Gastroesophageal sphincter (tissue), 4 donors: ENCODE results near the gene TMIE. TPM values are rescaled to one million over a fixed set of nuclear protein-coding genes. Genes with fewer than 3 reads are reported as not detected.

Source experiments
- ATAC-seq: fragments of 150-250 bp; one replicate; pipeline ENCODE4 v1.9.1; 2016; ENCODE audit warnings: mild to moderate bottlenecking, moderate library complexity
- H3K27ac ChIP-seq, 4 donors: fragments of 200-600 bp; sonication (generic) in 3 of 4; 1 replicate in 3 of 4; 2 replicates in 1 of 4; pipeline ENCODE4 v1.5.1; 2016 to 2019
- H3K27me3 ChIP-seq: fragments of 200-600 bp; sonication (generic); one replicate; pipeline ENCODE4 v1.5.1; 2019
- H3K36me3 ChIP-seq, 2 donors: fragments of 200-600 bp; sonication (generic); one replicate each; pipeline ENCODE4 v1.5.1; 2019; ENCODE audit warnings: control low read depth in 1 of 2
- H3K4me1 ChIP-seq, 3 donors: fragments of 200-600 bp; sonication (generic); 1 replicate in 2 of 3; 2 replicates in 1 of 3; pipeline ENCODE4 v1.5.1; 2016 to 2019; ENCODE audit warnings: control low read depth in 2 of 3
- H3K4me3 ChIP-seq, 2 donors: fragments of 200-600 bp; sonication (generic); one replicate each; pipeline ENCODE4 v1.5.1; 2019; ENCODE audit warnings: mild to moderate bottlenecking in 1 of 2, moderate library complexity in 1 of 2
- H3K9me3 ChIP-seq, 3 donors: fragments of 200-600 bp; sonication (generic); one replicate each; pipeline ENCODE4 v1.5.1; 2017 to 2019; ENCODE audit warnings: control low read depth in 2 of 3
- EP300 ChIP-seq: sonication (generic); formaldehyde crosslinking; IDR thresholded peaks from one replicate; pipeline ENCODE4 v1.6.1; 2017; ENCODE audit warnings: antibody characterized with exemption, mild to moderate bottlenecking
- POLR2A ChIP-seq, 2 donors: fragments of 450-650 bp; IDR thresholded peaks; one replicate each; pipeline ENCODE4 v1.6.1; 2017; ENCODE audit warnings: antibody characterized with exemption in 2 of 2, mild to moderate bottlenecking in 2 of 2, moderate library complexity in 1 of 2
- POLR2AphosphoS5 ChIP-seq: sonication (generic); formaldehyde crosslinking; IDR thresholded peaks from one replicate; pipeline ENCODE4 v1.6.1; 2017; ENCODE audit warnings: antibody characterized with exemption
- WGBS, 2 donors: methylation state at CpG; one replicate each; pipeline ENCODE4 v1.1.5; 2018; ENCODE audit warnings: low coverage in 1 of 2; 5-methylcytosine and 5-hydroxymethylcytosine counted together
- total RNA-seq, 4 donors: library from RNA; depleted of rRNA; stranded (reverse); fragments of >200 nt; gene quantifications; one replicate each; pipeline ENCODE4 v1.1.0, GENCODE V29; 2016
- TF ChIP-seq, protein P1 (sequence below), 4 experiments: fragments of 200-600 bp in 2 of 4; fragments of 450-650 bp in 2 of 4; sonication (generic) in 1 of 4; IDR thresholded peaks; one replicate each; pipeline ENCODE4 v1.5.1; 2017 to 2019; ENCODE audit warnings: antibody characterized with exemption in 4 of 4, mild to moderate bottlenecking in 2 of 4, moderate library complexity in 2 of 4

The TMIE gene
- total RNA-seq, 4 donors from 2014 or later, result 0.15 to 1.4 (median 0.69) TPM; not detected in 1

DNA sequence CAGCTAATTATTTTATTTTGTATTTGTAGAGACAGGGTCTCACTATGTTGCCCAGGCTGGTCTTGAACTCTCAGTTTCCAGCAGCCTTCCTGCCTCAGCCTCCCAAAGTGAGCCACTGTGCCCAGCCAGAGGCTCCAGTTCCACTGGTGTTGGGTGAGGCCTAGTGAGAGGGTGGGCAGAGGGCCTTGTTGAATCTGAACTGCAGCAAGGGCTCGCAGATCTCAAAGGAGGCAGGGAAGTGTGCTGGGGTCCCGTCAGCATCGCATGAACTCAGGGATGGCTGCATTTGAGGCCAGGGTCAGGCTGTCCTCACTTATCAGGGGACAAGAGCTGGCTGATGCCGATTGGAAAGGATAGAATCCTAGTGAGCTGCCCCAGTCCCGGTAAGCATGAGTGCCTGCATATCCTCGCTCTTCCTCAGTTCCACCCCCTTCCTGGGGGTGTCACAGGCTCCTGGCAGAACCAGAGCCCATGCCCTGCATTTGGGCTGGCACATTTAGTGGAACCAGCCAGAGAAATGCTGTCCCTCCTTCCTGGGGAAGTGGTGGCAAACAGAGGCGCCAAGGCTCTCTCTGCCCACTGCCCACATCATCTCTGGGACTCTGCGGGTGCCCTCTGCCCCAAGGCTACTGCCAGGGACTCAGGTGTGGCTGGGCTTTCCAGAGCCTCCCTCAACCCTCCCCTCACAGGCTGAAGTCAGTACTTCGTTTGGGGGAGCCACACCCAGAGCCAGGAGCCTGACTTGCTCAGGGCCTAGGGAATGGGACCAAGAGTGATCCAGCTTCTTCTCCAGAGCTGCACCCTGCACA, 31.8 kb upstream of the TMIE start:
- Histone ChIP-seq H3K4me3 (no peak overlapping the region), H3K27me3 (no peaks in the 10 kb centered on the region), H3K36me3 (peaks cover 0 to 16% of the 10 kb centered on the region in 2 donors), H3K4me1 (peaks cover 0 to 14% (median 0%) of the 10 kb centered on the region in 3 donors), H3K9me3 (no peaks in the 10 kb centered on the region), H3K27ac (no peak overlapping the region)
- no CpG with 5 or more reads among the region's 9 CpGs for WGBS, 2 donors
- TF ChIP-seq EP300, result no peak
- no peak for TF ChIP-seq POLR2AphosphoS5
- TF ChIP-seq, protein P1, sequence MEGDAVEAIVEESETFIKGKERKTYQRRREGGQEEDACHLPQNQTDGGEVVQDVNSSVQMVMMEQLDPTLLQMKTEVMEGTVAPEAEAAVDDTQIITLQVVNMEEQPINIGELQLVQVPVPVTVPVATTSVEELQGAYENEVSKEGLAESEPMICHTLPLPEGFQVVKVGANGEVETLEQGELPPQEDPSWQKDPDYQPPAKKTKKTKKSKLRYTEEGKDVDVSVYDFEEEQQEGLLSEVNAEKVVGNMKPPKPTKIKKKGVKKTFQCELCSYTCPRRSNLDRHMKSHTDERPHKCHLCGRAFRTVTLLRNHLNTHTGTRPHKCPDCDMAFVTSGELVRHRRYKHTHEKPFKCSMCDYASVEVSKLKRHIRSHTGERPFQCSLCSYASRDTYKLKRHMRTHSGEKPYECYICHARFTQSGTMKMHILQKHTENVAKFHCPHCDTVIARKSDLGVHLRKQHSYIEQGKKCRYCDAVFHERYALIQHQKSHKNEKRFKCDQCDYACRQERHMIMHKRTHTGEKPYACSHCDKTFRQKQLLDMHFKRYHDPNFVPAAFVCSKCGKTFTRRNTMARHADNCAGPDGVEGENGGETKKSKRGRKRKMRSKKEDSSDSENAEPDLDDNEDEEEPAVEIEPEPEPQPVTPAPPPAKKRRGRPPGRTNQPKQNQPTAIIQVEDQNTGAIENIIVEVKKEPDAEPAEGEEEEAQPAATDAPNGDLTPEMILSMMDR (IDR thresholded peaks at IDR 0.05), result no peak
- TF ChIP-seq POLR2A (IDR thresholded peaks at IDR 0.05), result no peak
- ATAC-seq, result no peak

GRCh38 chr3:46670000-46670890, 30.9 kb upstream of the TMIE start:
- WGBS, 2 donors, result 100% methylated on average over 1 to 3 of the region's 17 CpGs

DNA sequence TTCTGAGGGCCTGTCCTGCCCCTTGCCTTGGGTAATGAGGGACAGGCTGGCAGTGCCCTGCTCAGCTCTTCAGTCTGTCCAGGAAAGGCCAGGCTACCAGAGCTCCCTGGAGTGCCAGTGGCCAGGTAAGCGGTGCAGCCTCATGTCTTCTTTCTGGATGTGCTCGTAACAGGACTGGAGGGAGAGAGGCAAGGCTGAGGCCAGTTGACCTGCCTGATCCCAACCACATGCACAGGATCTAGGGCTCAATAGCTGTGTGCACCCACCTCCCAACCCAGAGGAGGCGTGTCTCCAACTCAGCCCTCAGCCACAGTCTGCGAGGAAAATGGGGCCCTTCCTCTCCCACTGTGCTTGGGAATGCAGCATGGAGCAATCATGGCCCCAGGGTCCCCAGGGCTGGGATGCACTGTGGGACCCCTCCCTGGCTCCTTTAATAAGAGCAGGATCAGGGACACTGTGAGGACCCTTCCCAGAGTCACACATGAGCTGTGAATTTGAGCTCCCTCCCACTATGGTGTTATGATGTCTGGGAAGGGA, 30.2 kb upstream of the TMIE start:
- H3K4me1 ChIP-seq, result peaks cover 0 to 13% (median 0%) of the 10 kb centered on the region in 3 donors
- 100% methylated on average over 1 of the region's 4 CpGs; no CpG with 5 or more reads in 1 of the 2 donors for WGBS, 2 donors
- H3K27ac ChIP-seq, result no peak overlapping the region
- peaks cover 0 to 29% of the 10 kb centered on the region in 2 donors for H3K36me3 ChIP-seq
- no peak overlapping the region for H3K4me3 ChIP-seq
- H3K27me3 ChIP-seq, result no peaks in the 10 kb centered on the region
- TF ChIP-seq EP300 (no peak), POLR2A (IDR thresholded peaks at IDR 0.05) (no peak), POLR2AphosphoS5 (no peak)
- TF ChIP-seq, protein P1 (IDR thresholded peaks at IDR 0.05), result no peak
- no peak for ATAC-seq
- no peaks in the 10 kb centered on the region for H3K9me3 ChIP-seq

More at GRCh38 chr3:46670000-46670890, 30.9 kb upstream of the TMIE start:
- no peaks in the 10 kb centered on the region for H3K27me3 ChIP-seq
- no peak for TF ChIP-seq EP300
- no peak for TF ChIP-seq POLR2A (IDR thresholded peaks at IDR 0.05)
- TF ChIP-seq, protein P1 (IDR thresholded peaks at IDR 0.05), result no peak
- no peak for TF ChIP-seq POLR2AphosphoS5
- H3K4me3 ChIP-seq, result no peak overlapping the region
- no peaks in the 10 kb centered on the region for H3K9me3 ChIP-seq
- no peak for ATAC-seq
- H3K27ac ChIP-seq, result no peak overlapping the region
- H3K36me3 ChIP-seq, result peaks cover 0 to 22% of the 10 kb centered on the region in 2 donors
- H3K4me1 ChIP-seq, result peaks cover 0 to 14% (median 0%) of the 10 kb centered on the region in 3 donors

- Histone ChIP-seq H3K4me1 (peaks cover 0 to 5% (median 0%) of the 10 kb centered on the region in 3 donors), H3K27ac (no peak overlapping the region), H3K9me3 (no peaks in the 10 kb centered on the region), H3K27me3 (no peaks in the 10 kb centered on the region), H3K36me3 (peaks cover 0 to 37% of the 10 kb centered on the region in 2 donors), H3K4me3 (no peak overlapping the region)
- TF ChIP-seq POLR2A (IDR thresholded peaks at IDR 0.05) (no peak), EP300 (no peak), POLR2AphosphoS5 (no peak)
- TF ChIP-seq, protein P1 (IDR thresholded peaks at IDR 0.05), result no peak
- 84 to 100% methylated on average over 2 to 15 of the region's 25 CpGs for WGBS, 2 donors
- ATAC-seq, result no peak
Observed at GRCh38 chr3:46671541-46672348, 29.4 kb upstream of the TMIE start.
